ENCODE results near the gene TMX4. TPM values are rescaled to one million over a fixed set of nuclear protein-coding genes. Genes with fewer than 3 reads are reported as not detected.

TMX4 gene
- total and polyA plus RNA-seq, 2 of the 4 experiments (the other 2 are of a cell fraction) = 5.4 to 13.6 TPM

DNA sequence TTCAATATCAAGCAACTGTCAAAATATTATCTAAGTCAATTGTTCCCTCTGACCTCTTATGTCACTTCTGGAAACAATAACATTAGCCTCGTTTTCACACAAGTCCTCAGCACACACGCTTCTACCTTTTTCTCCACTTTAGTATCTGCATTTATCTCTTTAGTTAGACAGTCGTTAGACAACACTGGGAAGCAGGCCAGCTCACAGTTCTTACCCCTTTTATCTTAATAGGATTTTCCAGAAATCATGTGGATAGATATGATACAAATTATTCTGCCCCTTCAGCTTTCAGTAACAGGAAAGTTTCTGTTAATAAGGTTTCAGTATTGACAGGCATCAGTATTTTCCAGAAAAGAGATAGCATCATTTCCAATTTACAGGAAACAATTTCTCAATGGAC, 53.4 kb downstream of the TMX4 start:
- intact Hi-C loops (cut with micrococcal nuclease) (no loop called here), dilution Hi-C loops (cut with HindIII; ENCODE audit: low sequenced_read_pairs, unreplicated experiment) (no loop called here), in situ Hi-C loops (cut with MboI; ENCODE audit: low sequenced_read_pairs) (no loop called here)
- BruUV-seq (replicated peaks) = no TSS peak
- Histone ChIP-seq H3K79me1 (ENCODE audit: low read depth in 1 of 2, low read length in 2 of 2) (no peaks in the 10 kb centered on the region), H3K18ac (ENCODE audit: low read depth, low read length) (no peak overlapping the region), H3K27ac (ENCODE audit: insufficient read depth, low read length) (no peak overlapping the region), H3K27me3 (ENCODE audit: control insufficient read depth, insufficient read depth, low read length) (no peaks in the 10 kb centered on the region; the same call in 1 of the 2 replicates), H3K4ac (ENCODE audit: low read depth, low read length) (no peak overlapping the region), H2AK9ac (replicated peaks; ENCODE audit: low read depth, low read length, poor library complexity) (no peak overlapping the region), H3K9me3 (ENCODE audit: control insufficient read depth, insufficient read depth, low read length) (no peaks in the 10 kb centered on the region), H3K4me1 (ENCODE audit: control insufficient read depth, insufficient read depth, low read length) (no peaks in the 10 kb centered on the region), H3K9ac (ENCODE audit: low read depth, low read length) (no peak overlapping the region), H2AFZ (replicated peaks; ENCODE audit: low read length, poor library complexity) (no peak overlapping the region), H3K4me2 (ENCODE audit: low read depth, low read length) (no peak overlapping the region), H3K9me1 (ENCODE audit: insufficient read depth, low read length) (no peaks in the 10 kb centered on the region), H4K8ac (ENCODE audit: low read depth in 2 of 2, low read length in 2 of 2) (no peak overlapping the region), H2AK5ac (ENCODE audit: low read depth, low read length) (no peak overlapping the region), H2BK20ac (ENCODE audit: low read depth, low read length) (no peak overlapping the region), H2BK5ac (ENCODE audit: low read depth, low read length, poor library complexity, severe bottlenecking) (no peak overlapping the region), H2BK120ac (ENCODE audit: low read depth, low read length) (no peak overlapping the region), H4K20me1 (ENCODE audit: insufficient read depth, low read length) (no peaks in the 10 kb centered on the region), H3K4me3 (ENCODE audit: insufficient read depth, low read depth, low read length) (no peak overlapping the region), H3K56ac (ENCODE audit: extremely low read depth, insufficient read depth, low read length) (no peak overlapping the region), H3K36me3 (ENCODE audit: control insufficient read depth, insufficient read depth, low read length) (no peaks in the 10 kb centered on the region), H3K23ac (ENCODE audit: low read depth, low read length) (no peak overlapping the region), H4K5ac (ENCODE audit: low read depth, low read length) (no peak overlapping the region), H3K14ac (replicated peaks; ENCODE audit: low read depth, low read length) (no peak overlapping the region), H2BK15ac (ENCODE audit: low read depth, low read length) (no peak overlapping the region), H4K91ac (ENCODE audit: insufficient read depth, low read depth, low read length) (no peak overlapping the region)
- no peak for TF ChIP-seq BHLHE40 (IDR thresholded peaks at IDR 0.05; ENCODE audit: low read depth, low read length)
- DNase-seq (no peak), ATAC-seq (ENCODE audit: low read depth) (no peak)
- WGBS, 2 experiments (ENCODE audit: extremely low coverage in 2 of 2, insufficient read length in 1 of 2) = 0% methylated on average over 1 of the region's 3 CpGs; no CpG with 5 or more reads in 1 of the 2 experiments
- ChIA-PET POLR2A (ENCODE audit: unreplicated experiment) (no interaction called here), CTCF (interaction anchor here (0.7 kb wide), 2 partner anchors 37 to 734 kb away, joined by 3 to 5 read pairs; no protein-coding TSS in a partner anchor)

Measured in IMR-90 (cell line).